Tibial nerve (tissue), 4 donors: ENCODE measurements around the gene MUSK. TPM values are rescaled to one million over a fixed set of nuclear protein-coding genes. Genes with fewer than 3 reads are reported as not detected.

Experiments
- DNase-seq, 2 donors: peaks; one replicate each; pipeline ENCODE4 v3.0.0-alpha.2; 2019; ENCODE audit warnings: low spot score in 2 of 2
- H3K27ac ChIP-seq, 4 donors: fragments of 200-600 bp; sonication (generic) in 3 of 4; one replicate each; pipeline ENCODE4 v1.5.1; 2017 to 2019; ENCODE audit warnings: mild to moderate bottlenecking in 1 of 4
- H3K27me3 ChIP-seq, 2 donors: fragments of 200-600 bp; sonication (generic) in 1 of 2; one replicate each; pipeline versions ENCODE4 v1.5.1 to v1.6.0; 2017 to 2019
- H3K36me3 ChIP-seq, 3 donors: fragments of 200-600 bp; sonication (generic); one replicate each; pipeline ENCODE4 v1.5.1; 2018 to 2019
- H3K4me1 ChIP-seq, 4 donors: fragments of 200-600 bp; sonication (generic) in 3 of 4; one replicate each; pipeline ENCODE4 v1.5.1; 2017 to 2019
- H3K4me3 ChIP-seq, 4 donors: fragments of 200-600 bp; sonication (generic) in 3 of 4; one replicate each; pipeline ENCODE4 v1.5.1; 2017 to 2019; ENCODE audit warnings: mild to moderate bottlenecking in 1 of 4, moderate library complexity in 1 of 4
- H3K9me3 ChIP-seq, 4 donors: fragments of 200-600 bp; sonication (generic) in 3 of 4; one replicate each; pipeline ENCODE4 v1.5.1; 2017 to 2019
- CTCF ChIP-seq, 5 experiments: fragments of 200-600 bp in 3 of 5; fragments of 450-650 bp in 2 of 5; sonication (generic) in 3 of 5; IDR thresholded peaks; one replicate each; pipeline ENCODE4 v1.5.1; 2016 to 2019; ENCODE audit warnings: antibody characterized with exemption in 5 of 5, mild to moderate bottlenecking in 3 of 5, moderate library complexity in 2 of 5
- EP300 ChIP-seq, 2 donors: sonication (generic); formaldehyde crosslinking; IDR thresholded peaks; one replicate each; pipeline ENCODE4 v1.6.1; 2017; ENCODE audit warnings: antibody characterized with exemption in 2 of 2, mild to moderate bottlenecking in 1 of 2
- POLR2A ChIP-seq, 2 donors: fragments of 450-650 bp; IDR thresholded peaks; one replicate each; pipeline ENCODE4 v1.6.1; 2017; ENCODE audit warnings: antibody characterized with exemption in 2 of 2, mild to moderate bottlenecking in 2 of 2, moderate library complexity in 2 of 2
- WGBS, 2 donors: methylation state at CpG; one replicate each; pipeline ENCODE4 v1.1.5; 2018; 5-methylcytosine and 5-hydroxymethylcytosine counted together
- total RNA-seq, 4 donors: library from RNA; depleted of rRNA; stranded (reverse); fragments of >200 nt; gene quantifications; one replicate each; pipeline ENCODE4 v1.1.0, GENCODE V29; 2016

The MUSK gene
- total RNA-seq, 4 donors from 2014 or later: 0.22 to 0.63 (median 0.59) TPM; not detected in 1

GRCh38 chr9:110626101-110626829, 42.3 kb upstream of the MUSK start:
- Histone ChIP-seq H3K27ac (peak overlapping the region in 2 of 4 donors; percentile 36 to 49), H3K27me3 (no peaks in the 10 kb centered on the region), H3K4me1 (peaks cover 0 to 17% (median 0%) of the 10 kb centered on the region in 4 donors), H3K9me3 (peaks cover 0 to 12% (median 0%) of the 10 kb centered on the region in 4 donors), H3K4me3 (no peak overlapping the region), H3K36me3 (no peaks in the 10 kb centered on the region)
- TF ChIP-seq CTCF (IDR thresholded peaks at IDR 0.05): no peak
- TF ChIP-seq POLR2A (IDR thresholded peaks at IDR 0.05): no peak
- no peak for TF ChIP-seq EP300 (IDR thresholded peaks at IDR 0.05)
- no peak for DNase-seq
- 29 to 39% methylated on average over 9 of the region's 9 CpGs for WGBS, 2 donors

- Histone ChIP-seq H3K4me1 (peaks cover 0 to 9% (median 0%) of the 10 kb centered on the region in 4 donors), H3K27ac (no peak overlapping the region), H3K36me3 (no peaks in the 10 kb centered on the region), H3K4me3 (no peak overlapping the region), H3K9me3 (peaks cover 0 to 36% (median 9%) of the 10 kb centered on the region in 4 donors), H3K27me3 (no peaks in the 10 kb centered on the region)
- TF ChIP-seq EP300 (IDR thresholded peaks at IDR 0.05): no peak
- no peak for TF ChIP-seq POLR2A (IDR thresholded peaks at IDR 0.05)
- no peak for TF ChIP-seq CTCF (IDR thresholded peaks at IDR 0.05)
- DNase-seq: no peak
Observed at GRCh38 chr9:110635589-110635988, 33.0 kb upstream of the MUSK start.

GRCh38 chr9:110638381-110638954, 30.1 kb upstream of the MUSK start:
- Histone ChIP-seq H3K36me3 (no peaks in the 10 kb centered on the region), H3K9me3 (peaks cover 0 to 27% (median 9%) of the 10 kb centered on the region in 4 donors), H3K27ac (no peak overlapping the region), H3K4me1 (peaks cover 0 to 13% (median 0%) of the 10 kb centered on the region in 4 donors), H3K4me3 (no peak overlapping the region), H3K27me3 (no peaks in the 10 kb centered on the region)
- 25 to 27% methylated on average over 4 of the region's 4 CpGs for WGBS, 2 donors
- TF ChIP-seq POLR2A (IDR thresholded peaks at IDR 0.05) (no peak), CTCF (IDR thresholded peaks at IDR 0.05) (peak; percentile 43 to 53 (median 45))
- no peak for DNase-seq

GRCh38 chr9:110640736-110641135, 27.9 kb upstream of the MUSK start:
- H3K4me1 ChIP-seq: peaks cover 0 to 13% (median 0%) of the 10 kb centered on the region in 4 donors
- peak overlapping the region in 1 of 4 donors; percentile 46 for H3K27ac ChIP-seq
- no peaks in the 10 kb centered on the region for H3K27me3 ChIP-seq
- TF ChIP-seq CTCF (IDR thresholded peaks at IDR 0.05): no peak
- no peak for TF ChIP-seq EP300 (IDR thresholded peaks at IDR 0.05)
- no peak for TF ChIP-seq POLR2A (IDR thresholded peaks at IDR 0.05)
- no peak overlapping the region for H3K4me3 ChIP-seq
- no peak for DNase-seq
- no peaks in the 10 kb centered on the region for H3K36me3 ChIP-seq
- H3K9me3 ChIP-seq: peaks cover 0 to 7% (median 4%) of the 10 kb centered on the region in 4 donors

- Histone ChIP-seq H3K27me3 (no peaks in the 10 kb centered on the region), H3K36me3 (no peaks in the 10 kb centered on the region), H3K9me3 (peaks cover 0 to 2% (median 0%) of the 10 kb centered on the region in 4 donors), H3K27ac (peak overlapping the region in 1 of 4 donors; percentile 46), H3K4me3 (no peak overlapping the region), H3K4me1 (peaks cover 0 to 13% (median 0%) of the 10 kb centered on the region in 4 donors)
- DNase-seq: no peak
- TF ChIP-seq EP300 (IDR thresholded peaks at IDR 0.05) (no peak), CTCF (IDR thresholded peaks at IDR 0.05) (no peak), POLR2A (IDR thresholded peaks at IDR 0.05) (no peak)
- 64 to 77% methylated on average over 2 of the region's 2 CpGs for WGBS, 2 donors
Observed at GRCh38 chr9:110641293-110641692, 27.3 kb upstream of the MUSK start.
